Cardiac muscle cell (in vitro differentiated cells and primary cell): ENCODE measurements around the gene TRPC4. TPM values are rescaled to one million over a fixed set of nuclear protein-coding genes. Genes with fewer than 3 reads are reported as not detected.

Experiments used
- DNase-seq, 2 donors: peaks; one replicate each; pipeline versions ENCODE4 v3.0.0 to v3.0.0-alpha.2; 2010 to 2017; ENCODE audit warnings: low read depth in 1 of 2, low spot score in 1 of 2
- H3K27ac ChIP-seq: fragments of 200-600 bp; sonication (generic); 2 replicates; pipeline ENCODE4 v1.5.1; 2016
- H3K27me3 ChIP-seq: fragments of 200-600 bp; sonication (generic); 2 replicates; pipeline ENCODE4 v1.6.0; 2016; ENCODE audit warnings: control low read depth
- H3K36me3 ChIP-seq: fragments of 200-600 bp; sonication (generic); 2 replicates; pipeline ENCODE4 v1.5.1; 2016; ENCODE audit warnings: control low read depth
- H3K4me1 ChIP-seq: fragments of 200-600 bp; sonication (generic); 2 replicates; pipeline ENCODE4 v1.8.1; 2017; ENCODE audit warnings: low read depth, mild to moderate bottlenecking, mixed run types
- H3K4me3 ChIP-seq: fragments of 200-600 bp; sonication (generic); 2 replicates; pipeline ENCODE4 v1.5.1; 2016; ENCODE audit warnings: mild to moderate bottlenecking
- H3K9me3 ChIP-seq: fragments of 200-600 bp; sonication (generic); 2 replicates; pipeline ENCODE4 v1.5.1; 2017; ENCODE audit warnings: low read depth, mild to moderate bottlenecking, control low read depth
- CTCF ChIP-seq: IDR thresholded peaks from 2 replicates; pipeline ENCODE4 v1.5.1; 2012; ENCODE audit warnings: low read depth, mild to moderate bottlenecking, low read length
- polyA plus RNA-seq: library from polyadenylated mRNA; unstranded; fragments of >200 nt; fragmentation: Nextera tagmentation; extraction: Ambion mirVana; gene quantifications from 2 replicates; pipeline ENCODE4 v1.2.1, GENCODE V29; 2016
- total RNA-seq: library from RNA; depleted of rRNA; stranded (reverse); fragments of >200 nt; gene quantifications from 2 replicates; pipeline ENCODE4 v1.2.3, GENCODE V29; 2016

TRPC4 gene
- total and polyA plus RNA-seq, 2 experiments from 2014 or later, result 0.09 to 0.28 TPM

GRCh38 chr13:37906880-37907279 is 37.3 kb upstream of the TRPC4 start:
- H3K9me3 ChIP-seq, result no peaks in the 10 kb centered on the region
- TF ChIP-seq CTCF, result no peak
- H3K4me1 ChIP-seq, result no peaks in the 10 kb centered on the region
- no peak overlapping the region for H3K27ac ChIP-seq
- DNase-seq, result no peak
- no peak overlapping the region for H3K4me3 ChIP-seq
- no peaks in the 10 kb centered on the region for H3K36me3 ChIP-seq
- no peaks in the 10 kb centered on the region for H3K27me3 ChIP-seq

GRCh38 chr13:37905736-37906135 is 36.2 kb upstream of the TRPC4 start:
- Histone ChIP-seq H3K9me3 (no peaks in the 10 kb centered on the region), H3K36me3 (no peaks in the 10 kb centered on the region), H3K4me3 (no peak overlapping the region), H3K4me1 (no peaks in the 10 kb centered on the region), H3K27ac (no peak overlapping the region), H3K27me3 (no peaks in the 10 kb centered on the region)
- no peak for TF ChIP-seq CTCF
- peak in 1 of 2 donors; percentile 30 for DNase-seq

- H3K27ac ChIP-seq, result no peak overlapping the region
- no peak for TF ChIP-seq CTCF
- no peak for DNase-seq
These were observed 30.2 kb upstream of the TRPC4 start for GRCh38 chr13:37899753-37900152.

GRCh38 chr13:37893321-37893720 is 23.7 kb upstream of the TRPC4 start:
- no peak for TF ChIP-seq CTCF
- H3K4me1 ChIP-seq, result no peaks in the 10 kb centered on the region
- DNase-seq, result no peak
- H3K36me3 ChIP-seq, result no peaks in the 10 kb centered on the region
- no peaks in the 10 kb centered on the region for H3K9me3 ChIP-seq
- no peaks in the 10 kb centered on the region for H3K27me3 ChIP-seq
- H3K27ac ChIP-seq, result no peak overlapping the region
- no peak overlapping the region for H3K4me3 ChIP-seq

More at GRCh38 chr13:37899753-37900152, 30.2 kb upstream of the TRPC4 start:
- Histone ChIP-seq H3K4me1 (no peaks in the 10 kb centered on the region), H3K4me3 (no peak overlapping the region), H3K9me3 (no peaks in the 10 kb centered on the region), H3K36me3 (no peaks in the 10 kb centered on the region), H3K27me3 (no peaks in the 10 kb centered on the region)

- Histone ChIP-seq H3K4me3 (no peak overlapping the region), H3K4me1 (no peaks in the 10 kb centered on the region), H3K9me3 (no peaks in the 10 kb centered on the region), H3K27ac (no peak overlapping the region), H3K36me3 (no peaks in the 10 kb centered on the region), H3K27me3 (no peaks in the 10 kb centered on the region)
- no peak for DNase-seq
- TF ChIP-seq CTCF, result no peak
These were observed 20.2 kb upstream of the TRPC4 start for GRCh38 chr13:37889820-37890219.

- DNase-seq, result peak in 1 of 2 donors; percentile 19
- Histone ChIP-seq H3K9me3 (no peaks in the 10 kb centered on the region), H3K27me3 (no peaks in the 10 kb centered on the region), H3K27ac (no peak overlapping the region), H3K4me3 (no peak overlapping the region), H3K4me1 (no peaks in the 10 kb centered on the region), H3K36me3 (no peaks in the 10 kb centered on the region)
- TF ChIP-seq CTCF, result no peak
These were observed 19.5 kb upstream of the TRPC4 start for GRCh38 chr13:37889102-37889501.
